Measurements from ENCODE around the gene LDHD. TPM values are rescaled to one million over a fixed set of nuclear protein-coding genes. Genes with fewer than 3 reads are reported as not detected.

The LDHD gene
- total and polyA plus RNA-seq, 9 of the 15 experiments (the other 6 are each of a cell fraction or from before 2014, with no cell fraction given) = 0.19 to 0.86 (median 0.54) TPM; not detected in 3

DNA sequence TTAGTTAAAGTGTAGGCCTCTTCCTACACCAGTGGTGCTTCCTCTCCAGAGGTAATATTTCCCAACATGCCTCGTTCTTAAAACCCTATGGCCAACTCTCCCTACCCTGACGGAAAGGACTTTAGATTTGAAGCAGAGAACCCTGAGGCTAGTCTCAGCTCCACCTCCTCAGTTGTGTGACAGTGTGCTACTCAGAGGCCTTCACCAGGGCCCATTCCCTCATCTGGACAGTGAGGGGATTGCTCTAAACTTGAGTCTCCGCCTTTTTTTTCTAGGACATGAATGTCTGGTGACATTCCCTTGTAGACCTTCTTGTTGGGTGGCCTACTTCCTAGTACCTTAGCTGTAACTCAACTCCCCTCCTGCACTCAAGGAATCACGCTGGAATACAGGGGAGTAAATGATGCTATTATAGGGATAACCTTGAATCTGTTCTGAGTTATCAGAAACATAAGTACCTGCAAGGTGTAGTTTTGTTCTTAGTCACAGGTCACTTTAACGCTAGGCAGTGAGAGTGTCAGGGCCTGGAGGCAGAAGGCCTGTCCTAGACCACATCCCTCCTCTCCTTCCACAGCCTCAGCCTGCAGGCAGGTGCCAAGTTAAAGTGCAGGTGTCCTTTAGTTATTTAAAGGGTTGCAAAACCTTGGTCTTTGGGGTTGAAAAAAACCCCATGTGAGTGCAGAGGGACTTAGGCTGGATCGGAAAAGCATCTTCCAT, 26.9 kb downstream of the LDHD start:
- WGBS (ENCODE audit: insufficient coverage, low coverage, missing lambda C conversion rate) = 68% methylated on average over 6 of the region's 6 CpGs
- no peak overlapping the region for H2AFZ ChIP-seq (ENCODE audit: low read depth, low read length)
- no peaks in the 10 kb centered on the region for H3K9me1 ChIP-seq (ENCODE audit: control insufficient read depth, insufficient read depth, low read length)
- H4K20me1 ChIP-seq (replicated peaks; ENCODE audit: control insufficient read depth, insufficient read depth, low read length) = no peaks in the 10 kb centered on the region
- CTCF ChIA-PET (ENCODE audit: low intra/inter-chr PET ratio) = no interaction called here
- peaks cover 16% of the 10 kb centered on the region; the same call in 2 of the 3 replicates for H3K36me3 ChIP-seq (ENCODE audit: control insufficient read depth, insufficient read depth, low read length)
- no peak overlapping the region for H3K9ac ChIP-seq (ENCODE audit: insufficient read depth in 1 of 2, low read depth in 2 of 2, low read length in 2 of 2)
- no TSS peak for BruUV-seq (replicated peaks)
- H3K79me2 ChIP-seq (ENCODE audit: control insufficient read depth, insufficient read depth, low read length) = peaks cover 69% of the 10 kb centered on the region
- in situ Hi-C loops (cut with MboI) (no loop called here), intact Hi-C loops (cut with micrococcal nuclease) (no loop called here)
- peak; percentile 44 for ATAC-seq
- no peaks in the 10 kb centered on the region for H3K9me3 ChIP-seq (replicated peaks; ENCODE audit: control insufficient read depth, insufficient read depth, low read depth, low read length)
- no peak overlapping the region for H3K4me3 ChIP-seq
- peak; percentile 75 for FAIRE-seq
- H3K27ac ChIP-seq (ENCODE audit: extremely low read depth, low read depth, low read length) = no peak overlapping the region
- no peak for DNase-seq (ENCODE audit: extremely low read depth in 1 of 4, low spot score in 3 of 4)
- H3K4me2 ChIP-seq (ENCODE audit: insufficient read depth, low read length) = no peak overlapping the region
- POLR2A ChIA-PET = interaction anchor here (0.6 to 0.7 kb wide), 5 partner anchors 8 to 332 kb away, joined by 3 to 4 read pairs (median 3); no protein-coding TSS in a partner anchor
- H3K27me3 ChIP-seq (ENCODE audit: control insufficient read depth in 2 of 2, insufficient read depth in 2 of 2, low read length in 2 of 2) = no peaks in the 10 kb centered on the region
- peaks cover 22 to 46% of the 10 kb centered on the region in 2 experiments; a peak in 4 of 5 replicates for H3K4me1 ChIP-seq (replicated peaks in 1 of 2; ENCODE audit: control insufficient read depth in 2 of 2, insufficient read depth in 2 of 2, low read length in 2 of 2)
- TF ChIP-seq, protein P1, sequence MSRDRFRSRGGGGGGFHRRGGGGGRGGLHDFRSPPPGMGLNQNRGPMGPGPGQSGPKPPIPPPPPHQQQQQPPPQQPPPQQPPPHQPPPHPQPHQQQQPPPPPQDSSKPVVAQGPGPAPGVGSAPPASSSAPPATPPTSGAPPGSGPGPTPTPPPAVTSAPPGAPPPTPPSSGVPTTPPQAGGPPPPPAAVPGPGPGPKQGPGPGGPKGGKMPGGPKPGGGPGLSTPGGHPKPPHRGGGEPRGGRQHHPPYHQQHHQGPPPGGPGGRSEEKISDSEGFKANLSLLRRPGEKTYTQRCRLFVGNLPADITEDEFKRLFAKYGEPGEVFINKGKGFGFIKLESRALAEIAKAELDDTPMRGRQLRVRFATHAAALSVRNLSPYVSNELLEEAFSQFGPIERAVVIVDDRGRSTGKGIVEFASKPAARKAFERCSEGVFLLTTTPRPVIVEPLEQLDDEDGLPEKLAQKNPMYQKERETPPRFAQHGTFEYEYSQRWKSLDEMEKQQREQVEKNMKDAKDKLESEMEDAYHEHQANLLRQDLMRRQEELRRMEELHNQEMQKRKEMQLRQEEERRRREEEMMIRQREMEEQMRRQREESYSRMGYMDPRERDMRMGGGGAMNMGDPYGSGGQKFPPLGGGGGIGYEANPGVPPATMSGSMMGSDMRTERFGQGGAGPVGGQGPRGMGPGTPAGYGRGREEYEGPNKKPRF (IDR thresholded peaks at IDR 0.05; ENCODE audit: low read depth, low read length) = no peak
- TF ChIP-seq, protein P2, sequence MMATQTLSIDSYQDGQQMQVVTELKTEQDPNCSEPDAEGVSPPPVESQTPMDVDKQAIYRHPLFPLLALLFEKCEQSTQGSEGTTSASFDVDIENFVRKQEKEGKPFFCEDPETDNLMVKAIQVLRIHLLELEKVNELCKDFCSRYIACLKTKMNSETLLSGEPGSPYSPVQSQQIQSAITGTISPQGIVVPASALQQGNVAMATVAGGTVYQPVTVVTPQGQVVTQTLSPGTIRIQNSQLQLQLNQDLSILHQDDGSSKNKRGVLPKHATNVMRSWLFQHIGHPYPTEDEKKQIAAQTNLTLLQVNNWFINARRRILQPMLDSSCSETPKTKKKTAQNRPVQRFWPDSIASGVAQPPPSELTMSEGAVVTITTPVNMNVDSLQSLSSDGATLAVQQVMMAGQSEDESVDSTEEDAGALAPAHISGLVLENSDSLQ (IDR thresholded peaks at IDR 0.05) = no peak
- TF ChIP-seq HIVEP1 (CRISPR knock-in tag; IDR thresholded peaks at IDR 0.05) (no peak), CSDE1 (IDR thresholded peaks at IDR 0.05) (no peak), ZNF143 (CRISPR knock-in tag; IDR thresholded peaks at IDR 0.05) (no peak), XRCC3 (IDR thresholded peaks at IDR 0.05) (no peak), NFXL1 (CRISPR knock-in tag; IDR thresholded peaks at IDR 0.05) (no peak), POLR2H (tag; IDR thresholded peaks at IDR 0.05; ENCODE audit: low read depth) (no peak), GTF2F1 (IDR thresholded peaks at IDR 0.05; ENCODE audit: low read depth, low read length) (no peak), SMAD3 (CRISPR knock-in tag; conservative IDR thresholded peaks at IDR 0.05) (no peak), DACH1 (IDR thresholded peaks at IDR 0.05; ENCODE audit: partially characterized antibody) (no peak), SNIP1 (IDR thresholded peaks at IDR 0.05; ENCODE audit: low read depth) (no peak)
- TF ChIP-seq, protein P3, sequence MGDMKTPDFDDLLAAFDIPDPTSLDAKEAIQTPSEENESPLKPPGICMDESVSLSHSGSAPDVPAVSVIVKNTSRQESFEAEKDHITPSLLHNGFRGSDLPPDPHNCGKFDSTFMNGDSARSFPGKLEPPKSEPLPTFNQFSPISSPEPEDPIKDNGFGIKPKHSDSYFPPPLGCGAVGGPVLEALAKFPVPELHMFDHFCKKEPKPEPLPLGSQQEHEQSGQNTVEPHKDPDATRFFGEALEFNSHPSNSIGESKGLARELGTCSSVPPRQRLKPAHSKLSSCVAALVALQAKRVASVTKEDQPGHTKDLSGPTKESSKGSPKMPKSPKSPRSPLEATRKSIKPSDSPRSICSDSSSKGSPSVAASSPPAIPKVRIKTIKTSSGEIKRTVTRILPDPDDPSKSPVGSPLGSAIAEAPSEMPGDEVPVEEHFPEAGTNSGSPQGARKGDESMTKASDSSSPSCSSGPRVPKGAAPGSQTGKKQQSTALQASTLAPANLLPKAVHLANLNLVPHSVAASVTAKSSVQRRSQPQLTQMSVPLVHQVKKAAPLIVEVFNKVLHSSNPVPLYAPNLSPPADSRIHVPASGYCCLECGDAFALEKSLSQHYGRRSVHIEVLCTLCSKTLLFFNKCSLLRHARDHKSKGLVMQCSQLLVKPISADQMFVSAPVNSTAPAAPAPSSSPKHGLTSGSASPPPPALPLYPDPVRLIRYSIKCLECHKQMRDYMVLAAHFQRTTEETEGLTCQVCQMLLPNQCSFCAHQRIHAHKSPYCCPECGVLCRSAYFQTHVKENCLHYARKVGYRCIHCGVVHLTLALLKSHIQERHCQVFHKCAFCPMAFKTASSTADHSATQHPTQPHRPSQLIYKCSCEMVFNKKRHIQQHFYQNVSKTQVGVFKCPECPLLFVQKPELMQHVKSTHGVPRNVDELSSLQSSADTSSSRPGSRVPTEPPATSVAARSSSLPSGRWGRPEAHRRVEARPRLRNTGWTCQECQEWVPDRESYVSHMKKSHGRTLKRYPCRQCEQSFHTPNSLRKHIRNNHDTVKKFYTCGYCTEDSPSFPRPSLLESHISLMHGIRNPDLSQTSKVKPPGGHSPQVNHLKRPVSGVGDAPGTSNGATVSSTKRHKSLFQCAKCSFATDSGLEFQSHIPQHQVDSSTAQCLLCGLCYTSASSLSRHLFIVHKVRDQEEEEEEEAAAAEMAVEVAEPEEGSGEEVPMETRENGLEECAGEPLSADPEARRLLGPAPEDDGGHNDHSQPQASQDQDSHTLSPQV (IDR thresholded peaks at IDR 0.05) = no peak
